Activated CD4-positive, alpha-beta memory T cell treated with anti-CD3 and anti-CD28 coated beads for 36 hours (primary cell): Measurements from ENCODE around the gene ATP2B2. TPM values are rescaled to one million over a fixed set of nuclear protein-coding genes. Genes with fewer than 3 reads are reported as not detected.

Experiments used
- CTCF ChIA-PET: fragments of 350-600 bp; sonication (Branson Sonifier 250); formaldehyde crosslinking; loops from one replicate; lab custom pipeline; 2021; ENCODE audit warnings: antibody characterized with exemption, inconsistent platforms; lab: Charles Lee
- POLR2A ChIA-PET: fragments of 350-600 bp; sonication (Branson Sonifier 250); formaldehyde crosslinking; loops from one replicate; lab custom pipeline; 2021; ENCODE audit warnings: antibody characterized with exemption; lab: Charles Lee
- DNase-seq: peaks from one replicate; pipeline ENCODE4 v3.0.0-alpha.2; 2020
- H3K27ac Mint-ChIP-seq: one replicate; pipeline ENCODE4 v1.8.0; 2021; ENCODE audit warnings: mixed read lengths
- H3K27me3 Mint-ChIP-seq: one replicate; pipeline ENCODE4 v1.8.0; 2021; ENCODE audit warnings: mixed read lengths
- H3K36me3 Mint-ChIP-seq: one replicate; pipeline ENCODE4 v1.8.0; 2021; ENCODE audit warnings: mixed read lengths
- H3K4me1 Mint-ChIP-seq: one replicate; pipeline ENCODE4 v1.8.0; 2021; ENCODE audit warnings: low read depth, mixed read lengths
- H3K4me3 Mint-ChIP-seq: one replicate; pipeline ENCODE4 v1.8.0; 2021; ENCODE audit warnings: mild to moderate bottlenecking, mixed read lengths
- H3K9me3 Mint-ChIP-seq: one replicate; pipeline ENCODE4 v1.8.0; 2021; ENCODE audit warnings: mixed read lengths
- intact Hi-C: fragments of 100-400 bp; cut with micrococcal nuclease; formaldehyde crosslinking; loops from one replicate; pipeline ENCODE4 v1.15.1; 2023
- total RNA-seq, 2 experiments: library from RNA; stranded (reverse); gene quantifications; one replicate each; pipeline ENCODE4 v1.2.3, GENCODE V29; 2021

Gene ATP2B2
- total RNA-seq, 2 experiments from 2014 or later = 0.05 TPM; not detected in 1

DNA sequence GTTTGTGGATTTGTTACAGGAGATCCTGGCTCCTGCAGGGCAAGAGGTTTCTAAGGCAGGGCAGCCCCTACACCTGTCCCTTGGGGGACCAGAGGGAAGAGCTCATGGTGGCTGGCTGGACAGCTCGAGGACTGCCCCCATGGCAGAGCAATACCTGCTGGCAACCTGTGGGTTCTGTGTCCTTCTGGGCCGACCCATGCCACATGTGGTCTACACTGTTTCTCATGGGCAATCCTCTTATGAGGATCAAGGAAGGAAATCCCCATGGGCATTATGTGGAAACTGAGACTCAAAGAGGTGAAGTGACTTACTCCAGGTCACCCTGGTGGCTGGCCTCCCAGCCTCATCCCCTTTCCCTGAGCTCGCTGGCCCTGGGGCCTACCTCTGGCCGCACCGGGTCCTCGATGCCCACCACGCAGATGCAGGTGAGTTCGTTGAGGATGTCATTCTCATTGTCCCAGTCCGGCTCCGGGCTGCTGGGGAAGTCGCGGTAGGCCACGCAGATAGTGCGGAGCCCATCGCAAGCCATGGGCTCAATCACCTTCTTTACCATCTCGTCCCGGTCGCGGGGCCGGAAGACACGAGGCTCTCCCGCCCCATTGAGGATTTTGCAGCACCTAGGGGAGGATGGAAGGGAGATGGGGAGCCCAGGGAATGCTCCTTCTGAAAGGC, 146.9 kb downstream of the ATP2B2 start:
- POLR2A ChIA-PET = no interaction called here
- CTCF ChIA-PET = no interaction called here
- no peak for DNase-seq
- peaks cover 9% of the 10 kb centered on the region for H3K4me1 Mint-ChIP-seq
- peaks cover 19% of the 10 kb centered on the region for H3K27me3 Mint-ChIP-seq
- no peak overlapping the region for H3K27ac Mint-ChIP-seq
- no peaks in the 10 kb centered on the region for H3K36me3 Mint-ChIP-seq
- no peaks in the 10 kb centered on the region for H3K9me3 Mint-ChIP-seq
- no peak overlapping the region for H3K4me3 Mint-ChIP-seq
- intact Hi-C loops = no loop called here

DNA sequence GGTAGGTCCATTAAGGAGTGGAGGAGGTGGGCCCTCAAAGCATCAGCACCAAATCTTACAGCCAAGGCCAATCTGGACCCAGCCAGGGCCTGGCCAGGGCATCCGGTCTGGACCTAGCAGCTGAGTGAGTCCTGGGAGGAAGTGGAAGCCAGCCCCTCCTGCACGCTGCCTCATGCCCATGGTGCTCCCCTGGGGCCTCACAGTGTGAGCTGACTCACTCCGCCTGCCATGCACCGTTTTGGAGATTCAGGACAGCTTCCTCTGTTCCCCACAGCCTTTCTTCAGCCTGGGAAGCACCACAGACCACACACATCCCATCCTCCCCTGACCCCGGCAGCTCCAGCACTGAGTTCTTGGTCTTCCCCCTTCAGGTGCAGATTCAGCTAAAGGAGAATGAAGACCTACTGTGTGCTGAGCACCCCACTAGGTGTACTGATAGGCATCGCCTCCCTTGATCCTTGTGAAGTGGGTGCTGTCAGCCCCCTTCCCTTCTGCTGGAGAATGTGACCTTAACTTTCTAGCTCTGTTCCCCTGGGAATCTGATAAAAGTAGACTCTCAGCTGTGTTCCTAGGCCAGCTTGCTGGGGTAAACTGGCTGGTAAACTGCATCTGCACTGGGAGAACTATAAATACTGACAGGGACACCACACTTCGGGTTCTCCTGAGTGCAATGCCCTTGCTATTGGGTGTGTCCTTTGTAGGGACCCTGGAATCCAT, 147.6 kb downstream of the ATP2B2 start:
- Mint-ChIP-seq H3K36me3 (no peaks in the 10 kb centered on the region), H3K27me3 (peaks cover 23% of the 10 kb centered on the region), H3K27ac (no peak overlapping the region), H3K9me3 (no peaks in the 10 kb centered on the region), H3K4me3 (no peak overlapping the region), H3K4me1 (peaks cover 7% of the 10 kb centered on the region)
- ChIA-PET CTCF (no interaction called here), POLR2A (no interaction called here)
- peak; percentile 29 for DNase-seq
- intact Hi-C loops = no loop called here

DNA sequence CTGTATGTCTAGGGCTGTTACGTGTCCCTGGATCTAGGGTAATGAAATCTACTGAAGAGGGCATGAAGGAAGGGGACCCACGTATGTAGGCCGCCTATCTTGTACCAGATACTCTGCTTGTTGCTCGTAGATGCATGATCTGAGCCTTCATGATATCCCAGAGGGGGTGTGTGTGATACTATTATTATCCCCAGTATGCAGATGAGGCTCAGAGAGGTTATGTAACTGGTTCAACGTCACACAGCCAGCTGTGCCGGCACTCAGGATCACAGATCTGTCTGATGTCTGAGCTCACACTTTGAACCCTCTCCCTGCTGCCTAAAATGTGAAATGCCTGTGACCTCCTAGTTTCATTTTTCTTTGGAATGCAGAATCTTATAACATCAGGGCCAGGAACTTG, 148.3 kb downstream of the ATP2B2 start:
- Mint-ChIP-seq H3K27me3 (peaks cover 23% of the 10 kb centered on the region), H3K4me3 (no peak overlapping the region), H3K36me3 (no peaks in the 10 kb centered on the region), H3K4me1 (peaks cover 7% of the 10 kb centered on the region), H3K27ac (no peak overlapping the region), H3K9me3 (no peaks in the 10 kb centered on the region)
- ChIA-PET POLR2A (no interaction called here), CTCF (interaction anchor here (2.3 kb wide), 1 partner anchor 13 kb away, joined by 9 read pairs; no protein-coding TSS in a partner anchor)
- DNase-seq = no peak
- intact Hi-C loops = no loop called here

DNA sequence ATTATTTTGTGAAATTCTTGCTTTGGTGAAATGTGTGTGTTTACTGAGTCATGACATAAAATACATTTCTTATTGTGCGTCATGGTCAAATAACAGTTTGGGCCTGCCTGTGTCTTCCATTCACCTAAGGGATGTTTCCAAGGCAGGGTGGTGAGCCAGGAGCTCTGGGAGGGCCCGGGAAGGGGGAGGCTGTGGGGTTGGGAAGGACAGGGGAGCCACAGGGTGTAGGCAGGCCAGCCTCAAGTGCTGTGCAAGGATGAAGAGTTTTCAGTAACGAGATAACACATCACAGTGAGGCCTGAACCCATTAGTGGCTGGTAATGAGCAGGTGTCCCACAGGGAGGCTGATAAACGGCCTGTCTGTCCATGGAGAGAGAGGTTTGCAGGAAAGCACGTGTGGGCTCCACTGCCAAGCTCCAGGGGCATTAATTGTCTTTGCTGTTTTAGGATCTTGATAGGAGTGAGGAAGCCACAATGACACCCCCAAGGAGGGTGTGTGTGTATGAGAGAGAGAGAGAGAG, 148.9 kb downstream of the ATP2B2 start:
- CTCF ChIA-PET = interaction anchor here (2.3 kb wide), 1 partner anchor 13 kb away, joined by 9 read pairs; no protein-coding TSS in a partner anchor
- no peak for DNase-seq

DNA sequence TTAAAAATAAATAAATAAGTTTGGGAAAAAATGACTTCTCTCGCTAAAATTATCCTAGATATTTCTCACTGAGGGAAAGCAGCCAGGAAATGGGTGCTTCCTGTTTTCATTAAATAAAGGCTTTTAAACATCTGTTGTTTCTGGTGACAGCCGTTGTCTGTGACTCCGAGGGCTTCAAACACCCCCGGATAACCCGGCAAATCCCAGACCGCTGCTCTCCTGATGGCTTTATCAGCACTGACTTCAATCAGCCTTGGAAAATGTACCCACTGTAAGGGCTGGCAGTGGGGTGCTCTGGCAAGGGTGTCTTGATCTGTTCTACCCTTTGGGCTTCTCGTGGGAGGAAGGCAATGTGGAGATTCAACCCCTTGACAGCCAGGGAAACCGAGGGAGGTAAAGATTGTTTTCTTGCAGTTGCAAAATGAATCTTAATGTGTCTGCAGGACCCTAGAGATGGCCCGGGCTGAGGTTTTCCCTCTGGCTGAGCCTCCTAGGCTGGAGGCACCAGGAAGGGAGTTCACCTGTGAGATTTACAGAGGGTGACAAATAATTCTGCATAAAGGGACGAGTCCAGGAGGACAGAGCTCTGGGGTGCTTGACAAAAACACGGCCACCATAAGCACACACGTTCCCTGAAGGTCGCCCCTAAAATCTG, 150.9 kb downstream of the ATP2B2 start:
- Mint-ChIP-seq H3K4me1 (peaks cover 6% of the 10 kb centered on the region), H3K36me3 (no peaks in the 10 kb centered on the region), H3K4me3 (no peak overlapping the region), H3K9me3 (no peaks in the 10 kb centered on the region), H3K27ac (no peak overlapping the region), H3K27me3 (peaks cover 11% of the 10 kb centered on the region)
- POLR2A ChIA-PET = no interaction called here
- CTCF ChIA-PET = no interaction called here
- intact Hi-C loops = no loop called here
- no peak for DNase-seq

More for the DNA sequence above, 148.9 kb downstream of the ATP2B2 start:
- peaks cover 17% of the 10 kb centered on the region for H3K27me3 Mint-ChIP-seq
- H3K4me3 Mint-ChIP-seq = no peak overlapping the region
- intact Hi-C loops = no loop called here
- peaks cover 7% of the 10 kb centered on the region for H3K4me1 Mint-ChIP-seq
- H3K27ac Mint-ChIP-seq = no peak overlapping the region
- H3K9me3 Mint-ChIP-seq = no peaks in the 10 kb centered on the region
- POLR2A ChIA-PET = no interaction called here
- H3K36me3 Mint-ChIP-seq = no peaks in the 10 kb centered on the region

DNA sequence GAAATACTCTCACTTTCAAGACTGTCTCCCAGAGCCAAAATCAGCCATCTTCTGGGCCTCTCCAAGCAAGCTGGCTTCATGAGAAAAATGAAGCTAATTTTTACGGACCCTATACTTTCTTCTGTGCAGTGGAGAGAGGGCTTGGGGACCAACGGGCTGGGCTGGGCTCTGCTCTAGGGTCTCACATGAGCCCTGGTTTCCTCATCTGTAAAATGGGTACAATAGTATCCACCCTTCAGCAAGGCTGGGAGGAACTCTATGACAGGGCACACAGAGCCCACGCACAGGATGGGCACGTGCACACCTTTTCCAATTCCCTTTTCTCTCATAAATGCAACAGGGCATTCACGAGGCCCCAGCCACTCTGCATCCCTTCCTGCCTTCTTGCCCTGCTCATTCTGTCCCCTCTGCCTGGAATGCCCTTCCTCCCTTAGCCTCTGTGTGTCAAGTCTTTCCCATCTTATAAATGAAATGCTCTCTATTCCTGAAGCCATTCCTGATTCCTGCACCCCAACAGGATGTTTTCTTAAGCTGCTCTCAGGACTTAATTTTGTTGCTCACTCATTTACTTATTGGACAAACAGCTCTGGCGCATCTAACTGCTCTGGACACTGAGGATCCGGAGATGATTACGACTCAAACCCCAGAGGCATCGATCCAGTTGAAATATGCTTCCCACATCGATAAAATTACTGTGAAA, 151.6 kb downstream of the ATP2B2 start:
- Mint-ChIP-seq H3K27ac (no peak overlapping the region), H3K27me3 (peaks cover 11% of the 10 kb centered on the region), H3K4me3 (no peak overlapping the region), H3K9me3 (no peaks in the 10 kb centered on the region), H3K4me1 (peaks cover 4% of the 10 kb centered on the region), H3K36me3 (no peaks in the 10 kb centered on the region)
- intact Hi-C loops = no loop called here
- ChIA-PET POLR2A (no interaction called here), CTCF (no interaction called here)
- no peak for DNase-seq

DNA sequence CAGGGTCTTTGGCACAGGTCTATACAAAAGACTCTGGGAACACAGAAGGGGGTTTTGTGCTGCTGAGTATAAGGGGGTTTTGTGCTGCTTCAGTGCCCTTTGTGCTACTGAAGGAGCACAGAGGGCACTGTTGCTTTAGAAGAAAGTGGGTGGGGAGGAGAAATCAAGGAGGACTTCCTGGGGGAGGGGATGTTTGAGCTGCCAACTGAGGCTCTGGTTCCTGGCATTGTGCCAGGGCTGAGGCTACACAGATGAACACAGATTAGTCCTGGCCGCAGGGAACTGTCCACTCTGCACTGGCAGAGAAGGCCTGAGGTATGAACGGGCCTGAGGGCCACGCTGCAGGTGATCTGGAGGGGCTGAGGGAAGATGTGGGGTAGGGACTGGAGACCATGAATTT, 152.2 kb downstream of the ATP2B2 start:
- CTCF ChIA-PET = no interaction called here
- DNase-seq = no peak
- no peak overlapping the region for H3K4me3 Mint-ChIP-seq
- POLR2A ChIA-PET = no interaction called here
- no peaks in the 10 kb centered on the region for H3K36me3 Mint-ChIP-seq
- intact Hi-C loops = no loop called here
- H3K4me1 Mint-ChIP-seq = peaks cover 4% of the 10 kb centered on the region
- H3K9me3 Mint-ChIP-seq = no peaks in the 10 kb centered on the region
- H3K27ac Mint-ChIP-seq = no peak overlapping the region
- H3K27me3 Mint-ChIP-seq = peaks cover 11% of the 10 kb centered on the region

DNA sequence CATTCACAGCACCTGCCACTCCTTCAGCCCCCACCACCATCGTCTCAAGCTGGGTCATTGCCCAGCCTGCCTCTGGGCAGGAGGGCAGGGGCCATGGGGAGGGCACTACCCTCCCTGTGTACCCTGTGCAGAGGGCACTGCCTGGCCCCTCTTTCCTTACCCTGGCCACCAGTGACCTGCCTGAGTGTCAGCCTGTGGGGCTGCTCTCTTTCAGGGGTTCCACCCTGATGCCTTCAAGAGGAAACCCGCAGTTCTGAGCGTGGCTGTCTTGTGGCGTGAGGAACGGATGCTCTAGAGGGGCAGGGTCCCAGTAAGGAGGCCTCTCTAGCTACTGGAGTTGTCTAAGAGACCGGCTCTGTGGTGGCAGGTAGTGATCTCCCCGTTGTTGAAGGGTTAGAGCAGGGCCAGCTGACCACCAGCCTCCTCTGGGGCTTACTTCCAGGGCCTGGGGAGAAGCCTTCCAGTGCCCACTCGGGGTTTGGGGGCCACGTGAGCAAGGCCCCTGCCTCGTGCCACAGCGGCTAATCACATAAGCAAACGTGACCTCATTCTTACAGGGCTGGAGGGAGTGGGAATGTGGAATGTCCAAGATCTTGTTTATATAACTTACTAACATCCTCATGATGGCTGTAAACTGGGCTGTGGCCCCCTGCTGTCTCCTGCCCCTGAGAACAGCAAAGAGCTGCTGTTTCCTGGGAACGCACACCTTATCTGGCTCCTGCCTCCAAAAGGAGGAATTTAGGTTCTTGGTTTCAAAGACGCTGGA, 153.1 kb downstream of the ATP2B2 start:
- ChIA-PET CTCF (no interaction called here), POLR2A (no interaction called here)
- Mint-ChIP-seq H3K36me3 (no peaks in the 10 kb centered on the region), H3K4me1 (no peaks in the 10 kb centered on the region), H3K9me3 (no peaks in the 10 kb centered on the region), H3K27me3 (peaks cover 11% of the 10 kb centered on the region), H3K4me3 (no peak overlapping the region), H3K27ac (no peak overlapping the region)
- no peak for DNase-seq
- intact Hi-C loops = no loop called here

DNA sequence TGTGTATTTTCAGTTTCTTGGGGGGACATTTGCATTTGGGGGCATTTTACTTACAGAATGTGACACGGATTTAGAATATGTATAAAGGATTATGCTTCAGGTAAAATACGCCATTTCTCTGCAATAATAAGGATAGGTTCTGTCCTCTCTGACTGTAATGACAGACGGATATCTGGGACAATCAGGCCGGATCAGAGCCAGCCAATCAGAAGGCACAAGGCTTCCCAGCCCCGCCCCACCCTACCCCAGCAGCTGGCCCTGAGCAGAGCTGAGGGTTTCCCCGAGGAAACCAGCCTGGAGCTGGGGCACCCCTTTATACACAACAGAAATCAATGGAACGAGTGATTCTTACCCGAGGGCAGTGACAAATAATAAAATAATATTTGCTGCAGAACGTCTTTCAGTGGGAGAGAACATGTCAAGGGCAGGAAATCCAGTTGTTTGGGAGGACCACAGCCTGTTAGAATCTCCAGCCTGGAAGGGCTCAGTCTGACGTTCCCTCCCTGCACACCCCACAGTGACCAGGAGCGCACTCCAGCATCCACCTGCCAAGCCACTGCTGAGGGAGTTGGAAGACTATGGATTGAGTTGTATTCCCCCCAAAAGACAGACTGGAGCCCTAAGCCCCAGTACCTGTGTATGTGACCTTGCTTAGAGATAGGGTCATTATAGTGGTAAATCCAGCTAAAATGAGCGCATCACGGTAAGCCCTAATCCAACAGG, 154.2 kb downstream of the ATP2B2 start:
- POLR2A ChIA-PET = no interaction called here
- CTCF ChIA-PET = interaction anchor here (1.9 kb wide), 1 partner anchor 11 kb away, joined by 4 read pairs; no protein-coding TSS in a partner anchor

DNA sequence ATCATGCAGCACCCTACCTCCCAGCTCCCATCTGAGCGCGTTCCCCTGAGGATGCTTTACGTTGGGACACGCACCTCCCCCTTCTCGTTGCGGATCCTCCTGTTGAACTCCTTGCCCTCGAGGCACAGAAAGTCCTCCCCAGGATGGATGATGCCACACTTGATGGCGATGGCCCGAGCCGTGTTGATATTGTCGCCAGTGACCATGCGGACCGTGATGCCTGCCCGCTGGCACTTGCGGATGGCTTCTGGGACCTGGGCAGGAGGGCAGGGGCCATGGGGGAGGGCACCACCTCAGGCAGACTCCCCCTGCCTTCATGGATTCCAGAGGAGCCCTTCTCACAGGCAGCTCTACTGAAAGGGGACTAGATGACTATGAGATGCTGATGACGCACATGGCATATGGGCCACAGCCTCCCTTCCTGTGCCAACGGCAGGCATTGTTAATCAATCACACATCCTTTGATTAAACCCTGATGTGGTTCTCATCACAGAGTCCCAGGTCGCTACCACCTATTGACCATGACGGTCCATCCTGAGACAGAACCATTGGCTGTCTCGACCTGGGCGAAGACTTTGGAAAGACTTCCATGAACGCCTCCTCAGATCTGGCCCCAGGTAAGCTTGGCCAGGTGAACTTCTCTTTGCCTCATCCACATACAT, 154.9 kb downstream of the ATP2B2 start:
- H3K4me3 Mint-ChIP-seq = no peak overlapping the region
- ChIA-PET CTCF (interaction anchor here (1.9 kb wide), 1 partner anchor 11 kb away, joined by 4 read pairs; no protein-coding TSS in a partner anchor), POLR2A (no interaction called here)
- H3K36me3 Mint-ChIP-seq = no peaks in the 10 kb centered on the region
- intact Hi-C loops = no loop called here
- peaks cover 11% of the 10 kb centered on the region for H3K27me3 Mint-ChIP-seq
- H3K27ac Mint-ChIP-seq = no peak overlapping the region
- no peaks in the 10 kb centered on the region for H3K9me3 Mint-ChIP-seq
- H3K4me1 Mint-ChIP-seq = no peaks in the 10 kb centered on the region
- DNase-seq = no peak

More for the DNA sequence above, 154.2 kb downstream of the ATP2B2 start:
- intact Hi-C loops = no loop called here
- H3K36me3 Mint-ChIP-seq = no peaks in the 10 kb centered on the region
- H3K9me3 Mint-ChIP-seq = no peaks in the 10 kb centered on the region
- no peak for DNase-seq
- H3K27me3 Mint-ChIP-seq = peaks cover 11% of the 10 kb centered on the region
- no peak overlapping the region for H3K27ac Mint-ChIP-seq
- no peaks in the 10 kb centered on the region for H3K4me1 Mint-ChIP-seq
- no peak overlapping the region for H3K4me3 Mint-ChIP-seq
